Activated CD4-positive, alpha-beta T cell treated with anti-CD3 and anti-CD28 coated beads, Interleukin-2, Interleukin-6, amounts not matched to agents 100 ng/mL and 50 ng/mL, durations not matched to agents 16 hours and 8 hours (primary cell): ENCODE results near the gene NEGR1.

Experiments
- DNase-seq: peaks from one replicate; pipeline ENCODE4 v3.0.0-alpha.2; 2020

The NEGR1 gene

DNA sequence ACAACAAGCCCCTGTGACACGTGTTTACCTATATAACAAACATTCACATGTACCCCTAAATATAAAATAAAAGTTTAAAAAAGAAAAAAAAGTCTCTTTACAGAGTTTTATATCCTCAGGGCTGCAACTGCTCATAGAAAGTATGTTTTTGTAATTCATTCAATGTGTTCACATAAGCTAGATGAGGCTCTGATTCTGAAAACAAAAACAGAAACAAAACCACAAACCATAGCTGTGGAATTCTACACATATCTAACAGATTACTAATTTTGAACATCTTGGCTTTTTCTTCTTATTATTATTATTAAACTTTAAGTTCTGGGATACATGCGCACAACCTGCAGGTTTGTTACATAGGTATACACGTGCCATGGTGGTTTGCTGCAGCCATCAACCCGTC is 621.9 kb downstream of the NEGR1 start:
- DNase-seq: no peak

GRCh38 chr1:71657891-71658679 is 624.3 kb downstream of the NEGR1 start:
- DNase-seq: no peak

- no peak for DNase-seq
Measured at GRCh38 chr1:71656902-71657301, 625.4 kb downstream of the NEGR1 start.

- no peak for DNase-seq
Measured at GRCh38 chr1:71655604-71656003, 626.7 kb downstream of the NEGR1 start.

DNA sequence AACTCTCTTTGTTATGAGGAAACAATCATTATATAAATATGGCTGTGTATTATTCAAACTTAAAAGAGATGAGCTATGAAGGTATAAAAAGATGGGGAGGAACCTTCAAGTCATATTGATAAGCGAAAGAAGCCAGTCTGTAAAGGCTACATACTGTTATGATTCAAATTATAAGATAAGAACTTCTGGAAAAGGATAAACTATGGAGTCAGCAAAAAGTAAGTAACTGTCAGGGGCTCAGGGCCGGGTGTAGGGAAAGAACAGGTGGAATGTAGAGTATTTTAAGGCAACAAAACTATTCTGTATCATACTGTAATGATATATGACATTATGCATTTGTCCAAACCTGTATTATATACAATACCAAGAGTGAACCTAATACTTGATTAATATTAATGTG is 628.4 kb downstream of the NEGR1 start:
- DNase-seq: no peak

DNA sequence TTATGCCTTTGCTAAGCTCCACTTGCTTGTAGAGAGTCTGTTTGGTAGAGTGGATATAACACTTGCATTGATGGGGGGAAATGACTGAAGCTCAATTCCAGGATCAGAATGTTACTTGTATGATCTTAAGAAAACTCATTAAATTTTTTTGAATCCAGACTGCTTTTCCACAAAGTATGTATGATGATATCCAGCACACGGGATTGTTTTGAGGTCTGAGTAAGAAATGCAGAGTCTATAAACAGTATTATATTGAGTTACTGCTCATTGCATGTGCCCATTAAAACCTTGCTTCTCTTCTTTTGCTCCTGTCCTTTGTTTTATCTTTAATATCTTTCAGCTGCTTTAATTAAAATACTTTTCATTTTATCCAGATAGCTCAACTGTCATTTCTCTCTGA is 631.1 kb downstream of the NEGR1 start:
- DNase-seq: no peak

GRCh38 chr1:71650119-71650518 is 632.2 kb downstream of the NEGR1 start:
- DNase-seq: no peak

- DNase-seq: no peak
Measured at GRCh38 chr1:71649608-71650007, 632.7 kb downstream of the NEGR1 start.

- no peak for DNase-seq
Measured at GRCh38 chr1:71647513-71648300, 634.6 kb downstream of the NEGR1 start.

GRCh38 chr1:71645015-71645414 is 637.3 kb downstream of the NEGR1 start:
- no peak for DNase-seq

GRCh38 chr1:71641903-71642302 is 640.4 kb downstream of the NEGR1 start:
- DNase-seq: no peak

DNA sequence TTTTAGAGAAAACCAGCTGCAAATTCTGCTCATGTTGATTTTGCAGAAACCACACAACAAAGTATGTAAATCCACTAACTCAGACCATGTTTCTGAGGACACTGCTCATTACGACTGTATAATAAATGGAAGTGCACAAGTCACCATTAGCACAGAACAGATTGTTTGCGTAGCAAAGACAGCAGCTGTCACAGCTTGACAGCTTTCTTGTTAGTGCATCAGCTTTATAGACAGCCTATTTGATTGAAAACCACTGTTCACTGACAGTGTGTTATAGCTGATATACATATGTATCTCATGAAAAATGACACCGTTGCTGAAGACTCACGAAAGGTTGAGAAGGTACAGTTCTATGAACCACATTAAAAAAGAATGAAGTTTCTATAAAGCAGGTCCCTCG is 641.3 kb downstream of the NEGR1 start:
- DNase-seq: no peak

GRCh38 chr1:71640116-71640515 is 642.2 kb downstream of the NEGR1 start:
- DNase-seq: no peak

- no peak for DNase-seq
Measured at GRCh38 chr1:71638081-71638766, 644.1 kb downstream of the NEGR1 start.

DNA sequence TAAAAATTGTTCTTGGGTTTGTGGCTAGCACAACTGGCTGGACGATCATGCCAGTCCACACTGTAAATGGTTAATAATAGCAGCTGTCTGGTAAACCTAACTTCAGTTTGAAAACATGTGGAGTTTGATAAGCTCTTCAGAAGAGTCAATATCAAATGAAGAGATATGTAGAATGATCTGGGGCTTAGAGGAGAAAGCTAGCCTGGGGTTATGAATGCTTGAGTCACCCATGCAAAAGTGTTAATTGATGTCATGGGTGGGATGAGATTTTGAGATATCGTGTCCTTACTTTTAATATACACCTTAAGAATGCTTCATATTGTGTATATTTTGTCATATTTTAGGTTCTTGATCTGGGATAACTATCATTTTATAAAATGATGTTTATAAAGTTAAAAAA is 646.8 kb downstream of the NEGR1 start:
- no peak for DNase-seq

DNA sequence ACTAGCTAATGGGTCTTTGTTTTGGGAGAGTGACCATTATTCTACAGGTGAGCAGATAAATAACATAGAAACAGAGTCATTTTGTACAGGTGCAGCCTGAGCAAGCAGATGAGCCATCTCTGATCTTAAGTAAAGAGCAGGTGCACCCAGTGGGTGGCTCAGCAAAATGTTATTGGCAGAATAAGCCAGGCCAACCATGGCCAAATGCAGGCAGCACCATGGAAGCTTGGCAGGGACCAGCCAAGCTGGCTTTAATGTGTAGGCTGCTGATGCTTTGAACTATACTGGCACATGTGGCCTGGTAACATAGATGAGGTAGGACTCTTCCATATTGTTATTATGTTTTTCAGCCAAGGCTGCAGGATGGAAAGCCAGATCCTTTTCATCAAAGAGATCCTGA is 648.2 kb downstream of the NEGR1 start:
- no peak for DNase-seq

DNA sequence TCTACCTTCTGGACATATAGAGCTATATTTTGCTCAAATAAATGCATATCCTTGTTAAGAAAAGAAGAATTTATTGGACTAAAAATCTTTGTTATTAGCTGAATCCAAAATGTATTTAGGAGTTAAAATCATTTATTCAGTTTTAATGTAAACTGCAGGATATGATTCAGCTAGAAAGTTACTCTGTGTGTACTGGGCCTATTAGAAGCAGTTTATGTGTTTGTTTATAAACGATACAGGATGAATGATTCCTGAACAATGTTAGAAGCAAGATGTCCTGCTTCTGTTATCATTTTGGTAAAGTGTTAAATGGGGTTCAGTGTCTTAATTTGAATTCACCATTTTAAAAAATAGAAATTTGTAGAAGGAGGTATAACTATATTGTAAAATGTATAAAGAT is 652.3 kb downstream of the NEGR1 start:
- no peak for DNase-seq

GRCh38 chr1:71625004-71625403 is 657.3 kb downstream of the NEGR1 start:
- DNase-seq: no peak

- no peak for DNase-seq
Measured at GRCh38 chr1:71623888-71624287, 658.5 kb downstream of the NEGR1 start.

GRCh38 chr1:71621785-71622184 is 660.6 kb downstream of the NEGR1 start:
- DNase-seq: no peak

DNA sequence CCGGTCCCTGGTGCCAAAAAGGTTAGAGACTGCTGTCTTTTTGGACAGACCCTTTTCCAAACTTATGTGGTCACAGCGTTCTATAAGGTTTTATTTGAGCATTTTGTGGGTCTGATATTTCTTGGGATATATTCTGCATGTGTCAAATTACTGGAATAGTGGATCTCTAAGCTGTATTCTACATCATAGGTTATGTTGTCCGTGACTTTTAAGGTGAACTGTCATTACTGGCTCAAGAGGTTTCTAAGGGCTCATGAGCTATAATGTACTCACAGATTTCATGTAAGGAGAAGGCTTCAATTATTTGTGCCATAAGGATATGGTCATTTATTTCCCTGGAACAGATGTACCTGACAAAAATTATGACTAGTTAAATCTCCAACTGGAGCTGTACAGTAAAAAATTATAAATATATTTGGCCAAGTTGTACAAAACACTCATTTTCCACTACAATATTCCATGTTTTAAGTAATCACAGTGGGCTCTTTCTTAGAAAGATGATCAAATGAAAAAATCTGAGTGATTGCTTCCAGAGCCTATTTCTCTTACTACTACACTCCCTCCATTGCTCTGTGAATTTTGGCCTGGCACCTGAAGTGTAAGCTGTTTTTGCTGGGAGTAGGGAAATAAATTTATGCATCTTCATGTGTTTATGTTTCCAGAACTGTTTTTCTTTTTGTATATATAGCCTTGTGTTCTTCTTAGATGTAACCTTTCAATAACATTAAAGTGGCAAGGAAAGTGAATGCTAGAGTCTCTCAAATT is 663.4 kb downstream of the NEGR1 start:
- no peak for DNase-seq

- no peak for DNase-seq
Measured at GRCh38 chr1:71618191-71618590, 664.1 kb downstream of the NEGR1 start.

DNA sequence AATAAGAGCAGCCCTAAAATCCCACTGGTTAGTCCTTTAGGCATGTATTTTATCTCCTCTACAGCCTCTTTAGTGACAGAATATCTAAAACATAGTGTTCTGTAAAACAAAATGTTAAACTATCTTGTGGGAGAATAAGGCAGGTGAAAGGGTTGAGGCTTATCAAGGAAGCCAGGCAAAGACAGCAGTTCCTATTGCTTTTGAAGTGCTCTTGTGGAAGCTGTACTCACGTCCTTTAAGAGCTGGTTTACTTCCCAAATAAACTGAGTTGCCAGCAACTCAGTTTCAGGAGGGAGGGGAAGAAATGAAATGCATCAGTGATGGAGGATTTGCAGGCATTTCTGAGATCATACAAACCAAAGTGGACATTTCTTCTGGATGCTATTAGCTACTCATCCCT is 671.9 kb downstream of the NEGR1 start:
- no peak for DNase-seq
